OCI-LY7 (cell line): Measurements from ENCODE around the gene GFAP. TPM values are rescaled to one million over a fixed set of nuclear protein-coding genes. Genes with fewer than 3 reads are reported as not detected.

ENCODE experiments used
- BruUV-seq: library from RNA; stranded (reverse); fragments of 400-500 nt; replicated peaks from 2 replicates; lab custom pipeline; 2021; lab: Mats Ljungman, UMichigan
- CTCF ChIA-PET: fragments of 300-600 bp; sonication (Branson Sonifier 250); formaldehyde crosslinking; loops from one replicate; lab custom pipeline; 2022; ENCODE audit warnings: antibody characterized with exemption; ENCODE audit not compliant: unreplicated experiment; lab: Charles Lee
- POLR2A ChIA-PET: fragments of 300-600 bp; sonication (Branson Sonifier 250); formaldehyde crosslinking; loops from one replicate; lab custom pipeline; 2022; ENCODE audit warnings: antibody characterized with exemption; lab: Charles Lee
- DNase-seq: peaks from one replicate; pipeline ENCODE4 v3.0.0-alpha.2; 2015; ENCODE audit warnings: low spot score
- H2AFZ ChIP-seq: fragments of 200-600 bp; sonication (generic), shearing (Covaris generic); 2 replicates; pipeline ENCODE4 v1.6.1; 2014; ENCODE audit warnings: mild to moderate bottlenecking, antibody characterized with exemption, low read length, moderate library complexity
- H3K27ac ChIP-seq: fragments of 200-600 bp; sonication (generic); 2 replicates; pipeline ENCODE4 v1.5.1; 2014; ENCODE audit warnings: mixed run types, low read depth, mild to moderate bottlenecking, moderate library complexity, low read length, inconsistent platforms; ENCODE audit not compliant: poor library complexity, severe bottlenecking
- H3K36me3 ChIP-seq: fragments of 200-600 bp; sonication (generic); 2 replicates; pipeline ENCODE4 v1.6.1; 2014; ENCODE audit warnings: mild to moderate bottlenecking, antibody characterized with exemption, low read length, moderate library complexity, mixed read lengths; ENCODE audit not compliant: insufficient read depth
- H3K4me1 ChIP-seq: fragments of 200-600 bp; sonication (generic); 2 replicates; pipeline ENCODE4 v1.5.1; 2014; ENCODE audit warnings: mild to moderate bottlenecking, low read length; ENCODE audit not compliant: insufficient read depth, poor library complexity, severe bottlenecking
- H3K4me2 ChIP-seq: fragments of 200-600 bp; sonication (generic); 2 replicates; pipeline ENCODE4 v1.6.1; 2014; ENCODE audit warnings: mild to moderate bottlenecking, low read length
- H3K4me3 ChIP-seq: fragments of 200-600 bp; sonication (generic); 2 replicates; pipeline ENCODE4 v1.5.1; 2014; ENCODE audit warnings: mild to moderate bottlenecking, low read depth, low read length; ENCODE audit not compliant: poor library complexity, severe bottlenecking
- H3K79me2 ChIP-seq: fragments of 200-600 bp; sonication (generic); 2 replicates; pipeline ENCODE4 v1.6.1; 2016; ENCODE audit warnings: low read depth, mild to moderate bottlenecking, low read length, moderate library complexity, mixed read lengths; ENCODE audit not compliant: insufficient read depth
- H3K9me2 ChIP-seq: fragments of 200-600 bp; sonication (generic); 2 replicates; pipeline ENCODE4 v1.6.1; 2016; ENCODE audit warnings: mild to moderate bottlenecking, low read length, mixed read lengths; ENCODE audit not compliant: insufficient read depth
- H3K9me3 ChIP-seq: fragments of 200-600 bp; sonication (generic); 2 replicates; pipeline ENCODE4 v1.6.1; 2014; ENCODE audit warnings: mild to moderate bottlenecking, mixed run types, low read length, mixed read lengths
- H4K20me1 ChIP-seq: fragments of 200-600 bp; sonication (generic); 2 replicates; pipeline ENCODE4 v1.6.1; 2014; ENCODE audit warnings: mild to moderate bottlenecking, antibody characterized with exemption, low read length, moderate library complexity, mixed read lengths; ENCODE audit not compliant: insufficient read depth
- CTCF ChIP-seq: fragments of 200-600 bp; sonication (generic); conservative IDR thresholded peaks from 2 replicates; pipeline ENCODE4 v1.5.1; 2014; ENCODE audit warnings: mild to moderate bottlenecking, antibody characterized with exemption, low read length, moderate library complexity, mixed read lengths
- EZH2phosphoT487 ChIP-seq: fragments of 200-600 bp; sonication (generic); IDR thresholded peaks from 2 replicates; pipeline ENCODE4 v1.6.1; 2018; ENCODE audit warnings: low read depth, borderline replicate concordance, mild to moderate bottlenecking, mixed run types, antibody characterized with exemption, low read length, moderate library complexity, mixed read lengths
- intact Hi-C: fragments of 100-400 bp; cut with micrococcal nuclease; formaldehyde crosslinking; loops from one replicate; pipeline ENCODE4 v1.10.0; 2022; ENCODE audit not compliant: unreplicated experiment
- total RNA-seq, 2 experiments: library from RNA; depleted of rRNA in 1 of 2; stranded (reverse); fragments of >200 nt in 1 of 2; shearing (Covaris generic) in 1 of 2; gene quantifications; 2 replicates each; pipeline ENCODE4 v1.2.3, GENCODE V29; 2014 to 2022

The GFAP gene
- total RNA-seq, 2 experiments from 2014 or later = not detected

- Histone ChIP-seq H3K36me3 (no peaks in the 10 kb centered on the region), H3K9me2 (no peaks in the 10 kb centered on the region), H3K79me2 (peaks cover 10% of the 10 kb centered on the region), H3K4me3 (no peak overlapping the region), H3K9me3 (no peaks in the 10 kb centered on the region), H2AFZ (no peak overlapping the region), H3K4me2 (no peak overlapping the region), H4K20me1 (0 out of 2 replicates have a peak, but pooled peaks cover 7% of the 10 kb centered on the region), H3K4me1 (peaks cover 13% of the 10 kb centered on the region), H3K27ac (no peak overlapping the region)
- POLR2A ChIA-PET = interaction anchor here (0.6 kb wide), 2 partner anchors 160 to 233 kb away, joined by 3 to 4 read pairs; no protein-coding TSS in a partner anchor
- intact Hi-C loops = no loop called here
- no peak for DNase-seq
- BruUV-seq = no TSS peak
- CTCF ChIA-PET = no interaction called here
- TF ChIP-seq CTCF (no peak), EZH2phosphoT487 (no peak)
These were observed 12.2 kb downstream of the GFAP start for GRCh38 chr17:44903012-44903685.

GRCh38 chr17:44902135-44902760 is 13.1 kb downstream of the GFAP start:
- H3K36me3 ChIP-seq = no peaks in the 10 kb centered on the region
- H3K4me3 ChIP-seq = no peak overlapping the region
- H3K4me1 ChIP-seq = peaks cover 18% of the 10 kb centered on the region
- H3K79me2 ChIP-seq = peaks cover 19% of the 10 kb centered on the region
- TF ChIP-seq EZH2phosphoT487 = no peak
- no peak for TF ChIP-seq CTCF
- H2AFZ ChIP-seq = no peak overlapping the region
- intact Hi-C loops = no loop called here
- H3K27ac ChIP-seq = no peak overlapping the region
- POLR2A ChIA-PET = interaction anchor here (0.6 kb wide), 2 partner anchors 9 to 161 kb away, joined by 3 read pairs; no protein-coding TSS in a partner anchor
- H4K20me1 ChIP-seq = 0 out of 2 replicates have a peak, but pooled peaks cover 7% of the 10 kb centered on the region
- H3K9me3 ChIP-seq = no peaks in the 10 kb centered on the region
- no peak for DNase-seq
- no peaks in the 10 kb centered on the region for H3K9me2 ChIP-seq
- H3K4me2 ChIP-seq = no peak overlapping the region
- CTCF ChIA-PET = interaction anchor here (0.7 kb wide), 1 partner anchor 216 kb away, joined by 4 read pairs; no protein-coding TSS in a partner anchor
- no TSS peak for BruUV-seq
